HG03280 (cell line): ENCODE data around the gene SLX4.

Experiments used
- ATAC-seq: cut with Tn5 transposase; IDR thresholded peaks from one replicate; pipeline ENCODE4 v1.9.1; 2021; ENCODE audit warnings: mild to moderate bottlenecking, moderate library complexity; ENCODE audit not compliant: unreplicated experiment

Gene SLX4

DNA sequence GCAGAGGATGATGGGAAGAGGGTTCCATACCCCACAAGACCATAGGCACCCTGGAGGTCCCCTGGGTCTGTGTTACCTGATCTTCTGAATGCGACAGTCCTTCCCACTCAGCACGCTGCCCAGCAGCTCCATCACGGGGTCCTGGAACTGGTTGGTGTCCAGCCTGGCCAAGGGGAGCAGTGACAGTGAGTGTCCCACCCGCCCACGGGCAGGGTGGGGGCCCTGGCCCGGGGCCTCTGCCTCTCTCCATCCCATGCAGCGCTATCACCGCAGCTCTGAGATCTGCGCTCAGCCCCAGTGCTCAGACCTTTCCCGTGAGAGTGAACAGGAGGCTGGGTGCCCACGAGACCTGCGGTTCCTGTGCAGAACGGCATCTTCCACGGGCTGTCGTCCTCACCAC is 49.8 kb downstream of the SLX4 start:
- ATAC-seq, result no peak

DNA sequence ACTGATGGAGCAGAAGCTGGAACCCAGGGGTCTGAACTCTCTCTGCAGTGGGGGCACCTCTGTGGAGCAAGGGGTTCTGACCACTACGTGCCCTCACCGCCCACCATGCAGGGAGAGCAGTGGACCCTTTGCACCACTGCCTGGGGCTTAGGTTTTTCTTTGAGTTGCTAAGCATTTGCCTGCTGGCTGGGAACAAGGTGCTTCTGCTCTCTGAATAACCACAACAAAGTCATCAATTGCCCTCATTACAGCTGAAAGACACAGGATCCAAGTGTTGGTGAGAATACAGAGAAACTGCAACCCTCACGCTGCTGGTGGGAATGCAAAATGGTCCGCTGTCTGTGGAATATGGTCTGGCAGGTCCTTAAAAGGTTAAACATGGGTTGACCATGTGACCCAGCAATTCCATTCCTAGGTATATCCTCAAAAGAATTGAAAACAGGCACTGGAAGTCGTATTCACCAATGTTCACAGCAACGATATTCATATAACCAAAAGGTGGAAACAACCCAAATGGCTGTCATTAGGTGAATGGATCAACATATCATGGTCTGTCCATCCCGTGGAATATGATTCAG is 57.0 kb downstream of the SLX4 start:
- ATAC-seq, result no peak

DNA sequence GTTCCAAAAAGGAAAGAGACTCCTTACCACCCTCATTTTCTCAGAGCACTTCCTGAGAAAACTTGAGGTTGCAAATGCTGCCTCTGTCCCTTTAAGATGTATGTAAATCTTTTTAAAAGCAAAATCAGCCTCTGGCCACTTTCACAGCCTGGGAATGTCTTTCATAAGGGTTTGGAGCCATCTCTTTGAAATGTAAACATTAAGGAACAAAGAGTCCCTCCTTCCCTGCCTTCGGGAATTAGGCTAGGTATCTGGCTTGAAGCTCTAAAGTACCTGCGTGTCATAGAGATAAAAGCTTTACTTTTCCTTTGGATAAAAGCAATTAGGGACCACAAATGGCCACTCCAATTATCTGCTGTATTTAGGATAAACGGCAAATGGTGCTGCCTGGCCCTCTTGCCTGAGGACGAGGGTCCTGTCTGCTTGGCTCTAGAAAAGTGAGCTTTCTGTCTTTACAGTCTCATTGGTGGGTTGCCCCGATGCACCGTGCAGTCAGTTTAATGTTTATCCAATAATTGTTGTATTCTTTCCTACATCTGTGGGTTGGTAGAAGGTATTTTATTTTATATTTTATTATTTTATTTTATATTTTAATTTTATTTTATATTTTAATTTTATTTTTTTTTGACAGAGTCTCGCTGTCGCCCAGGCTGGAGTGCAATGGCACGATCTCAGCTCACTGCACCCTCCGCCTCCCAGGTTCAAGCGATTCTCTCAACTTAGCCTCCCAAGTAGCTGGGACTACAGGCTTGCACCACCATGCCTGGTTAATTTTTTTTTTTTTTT is 58.1 kb downstream of the SLX4 start:
- no peak for ATAC-seq

DNA sequence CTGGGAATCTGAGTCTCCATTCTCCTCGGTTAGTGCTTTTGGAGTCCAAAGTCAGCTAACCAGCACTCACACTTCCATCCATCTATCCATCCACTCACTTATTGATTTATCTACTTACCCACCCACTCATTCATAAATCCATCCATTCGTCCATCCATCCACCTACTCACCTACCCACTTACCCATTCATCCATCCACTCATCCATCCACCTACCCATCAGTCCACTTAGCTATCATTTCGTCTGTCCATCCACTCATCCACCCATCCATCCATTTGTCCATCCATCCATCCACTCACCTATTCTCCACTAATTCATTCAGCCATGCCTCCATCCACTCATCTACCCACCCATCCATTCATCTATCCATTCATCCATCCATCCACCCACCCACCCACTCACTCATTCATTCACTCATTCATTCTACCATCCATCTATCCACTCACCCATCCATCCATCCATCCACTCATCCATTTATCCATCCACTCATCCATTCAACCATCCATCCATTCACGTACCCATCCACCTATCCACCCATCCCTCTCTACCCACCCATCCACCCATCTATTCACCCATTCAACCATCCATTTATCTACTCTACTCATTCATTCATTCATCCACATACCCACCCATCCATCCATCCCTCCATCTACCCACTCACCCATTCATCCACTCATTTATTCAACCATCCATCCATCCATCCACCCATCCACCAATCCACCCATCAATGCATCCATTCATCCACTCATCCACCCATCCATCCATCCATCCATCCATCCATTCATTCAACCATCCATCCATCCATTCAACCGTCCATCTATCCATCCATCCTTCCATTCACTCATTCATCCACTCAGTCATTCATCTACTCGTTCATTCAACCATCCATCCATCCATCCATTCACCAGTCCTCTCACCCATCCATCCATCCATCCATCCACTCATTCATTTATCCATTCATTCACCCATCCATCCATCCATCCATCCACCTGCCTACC is 60.3 kb downstream of the SLX4 start:
- ATAC-seq, result no peak

DNA sequence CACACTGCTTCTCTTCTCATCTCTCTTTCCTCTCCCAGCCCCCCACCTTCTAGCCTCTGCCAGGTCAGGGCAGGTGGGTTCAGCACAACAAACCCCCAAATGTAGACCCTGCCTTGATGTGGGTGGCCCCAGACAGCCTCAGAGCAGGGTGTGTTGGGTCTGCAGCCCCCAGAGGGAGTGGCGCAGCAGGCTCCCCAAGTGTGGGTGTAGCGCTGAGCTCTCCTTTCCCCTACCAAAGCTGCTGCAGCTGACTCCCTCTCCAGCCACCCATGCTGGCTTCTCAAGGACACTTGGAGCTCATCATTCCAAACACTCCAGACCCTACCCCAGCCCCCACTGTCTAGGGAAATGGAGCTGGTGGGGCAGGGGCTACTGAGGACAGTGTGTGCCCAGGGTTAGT is 61.5 kb downstream of the SLX4 start:
- ATAC-seq, result no peak

DNA sequence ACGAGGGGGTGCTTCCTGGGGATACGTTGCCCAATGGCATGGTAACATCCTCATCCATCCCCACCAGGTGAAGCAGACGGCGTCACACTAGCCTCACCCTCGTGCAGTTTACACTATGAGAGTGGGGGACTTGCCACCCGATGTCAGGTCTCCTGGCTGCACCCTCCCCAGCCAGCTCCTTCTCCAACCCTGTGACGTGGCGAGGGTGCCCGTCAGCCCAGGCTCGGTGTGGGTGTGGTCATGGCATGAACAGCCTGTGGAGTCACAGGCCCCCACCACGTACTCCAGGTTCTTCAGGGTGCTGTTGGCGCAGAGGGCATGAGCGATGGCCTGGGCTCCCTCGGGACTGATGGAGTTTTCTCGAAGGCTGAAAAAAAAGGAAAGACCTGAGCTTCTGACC is 62.5 kb downstream of the SLX4 start:
- ATAC-seq, result no peak

DNA sequence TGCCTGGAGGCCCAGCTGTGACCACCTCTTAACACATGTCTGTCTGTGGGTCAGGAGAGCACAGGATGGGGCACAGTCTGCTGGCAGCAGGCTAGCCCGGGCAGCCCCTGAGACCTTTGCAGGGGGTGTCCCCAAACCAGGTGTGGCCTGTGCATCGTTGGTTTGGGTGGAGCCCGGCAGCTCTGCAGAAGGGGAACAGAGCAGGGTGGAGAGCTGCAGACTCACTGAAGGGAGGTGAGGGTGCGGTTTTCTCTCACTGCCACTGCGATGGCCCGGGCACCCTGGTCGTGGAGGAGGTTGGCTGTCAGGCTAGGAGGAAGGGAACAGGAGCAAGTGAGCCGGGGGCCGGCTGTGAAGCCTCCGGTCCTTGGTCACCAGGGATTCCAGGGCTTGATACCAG is 63.0 kb downstream of the SLX4 start:
- ATAC-seq, result no peak

DNA sequence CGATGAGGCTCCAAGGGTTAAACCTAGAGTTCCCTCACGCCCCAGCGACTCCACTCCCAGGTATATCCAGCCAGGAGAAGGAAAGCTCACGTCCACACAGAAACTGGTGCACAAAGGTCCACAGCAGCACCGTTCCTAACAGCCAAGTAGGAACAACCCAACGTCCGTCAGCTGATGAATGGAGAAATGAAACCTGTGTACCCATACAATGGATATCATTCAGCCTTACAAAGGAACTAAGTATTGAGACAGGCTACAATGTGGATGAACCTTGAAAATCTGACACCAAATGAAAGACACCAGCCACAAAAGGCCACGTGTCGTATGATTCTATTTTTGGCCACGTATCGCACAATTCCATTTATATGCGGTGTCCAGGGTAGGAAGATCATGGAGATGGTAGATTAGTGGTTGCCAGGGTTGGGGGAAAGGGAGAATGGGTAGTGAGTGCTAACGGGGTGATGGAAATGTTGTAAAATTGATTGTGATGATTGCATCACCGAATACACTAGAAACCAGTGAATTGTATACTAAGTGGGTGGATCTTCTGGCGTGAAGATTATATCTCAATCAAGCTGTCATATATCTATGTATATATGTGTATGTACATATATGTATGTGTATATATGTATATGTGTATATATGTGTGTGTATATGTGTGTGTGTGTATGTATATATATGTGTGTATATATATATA is 64.3 kb downstream of the SLX4 start:
- no peak for ATAC-seq

DNA sequence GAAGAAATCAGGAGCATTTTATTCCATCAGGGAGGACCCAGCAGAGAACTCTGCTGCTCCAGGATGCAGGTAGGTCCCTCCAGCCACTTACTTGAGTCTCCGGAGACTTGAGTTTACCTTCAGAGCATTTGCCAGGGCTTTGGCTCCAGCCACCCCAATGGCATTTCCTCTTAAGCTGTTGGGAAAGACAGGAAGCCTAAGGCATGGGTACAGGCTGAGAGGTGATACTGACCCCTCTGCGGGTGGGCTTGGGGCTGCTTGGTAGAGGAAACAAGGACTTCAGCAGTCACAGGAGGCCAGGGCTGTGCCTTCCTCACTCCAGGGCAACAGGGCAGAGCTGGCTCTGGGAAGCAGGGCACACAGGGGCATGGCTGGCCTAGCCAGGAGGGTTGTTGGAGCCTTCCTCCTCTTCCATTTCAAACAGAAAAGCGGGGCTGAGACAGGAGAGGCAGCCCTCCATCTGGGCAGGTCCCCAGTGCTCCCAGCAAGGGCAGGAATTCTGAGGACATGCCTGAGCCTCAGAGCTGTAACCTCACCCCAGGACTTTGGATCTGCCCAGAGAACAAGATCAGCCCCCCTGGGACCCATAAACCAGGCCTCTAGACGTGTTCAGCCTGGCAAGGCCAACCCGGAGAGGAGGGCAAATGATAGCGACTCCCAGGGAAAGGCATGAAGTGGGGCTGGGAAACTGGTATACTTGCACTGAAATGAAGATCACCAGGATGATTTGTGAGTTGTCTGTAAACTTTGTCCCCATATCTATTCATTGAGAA is 68.6 kb downstream of the SLX4 start:
- ATAC-seq, result no peak

DNA sequence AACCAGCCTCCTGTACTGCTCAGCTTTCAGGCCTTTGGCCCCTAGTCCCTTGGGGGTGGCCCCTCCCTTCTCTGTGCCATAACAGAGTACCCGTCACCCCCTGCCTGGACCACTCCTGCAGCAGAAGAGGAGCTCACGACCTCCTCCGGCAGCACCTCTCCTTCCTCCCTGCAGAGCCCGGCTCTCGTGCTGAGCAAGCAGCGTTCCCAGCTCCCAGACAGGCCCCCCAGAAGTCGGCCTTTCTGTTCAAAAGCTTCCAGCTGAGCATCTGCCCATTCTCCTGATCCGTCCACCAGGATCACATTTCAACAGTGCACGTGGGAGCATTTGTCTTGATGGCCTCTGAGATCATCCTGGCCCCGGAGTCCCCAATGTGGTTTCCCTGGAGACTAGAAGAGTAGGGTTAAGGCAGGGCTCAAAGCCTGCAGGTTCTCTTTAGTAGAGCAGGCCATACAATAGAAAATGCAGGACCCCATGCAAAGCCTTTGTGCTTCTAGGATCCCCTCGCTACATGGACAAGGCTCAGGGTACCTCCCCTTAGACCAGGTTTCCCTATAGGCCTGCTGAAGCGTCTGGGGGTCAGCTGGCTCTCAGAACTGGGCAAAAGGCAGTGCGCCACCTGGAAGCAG is 69.8 kb downstream of the SLX4 start:
- ATAC-seq, result no peak

DNA sequence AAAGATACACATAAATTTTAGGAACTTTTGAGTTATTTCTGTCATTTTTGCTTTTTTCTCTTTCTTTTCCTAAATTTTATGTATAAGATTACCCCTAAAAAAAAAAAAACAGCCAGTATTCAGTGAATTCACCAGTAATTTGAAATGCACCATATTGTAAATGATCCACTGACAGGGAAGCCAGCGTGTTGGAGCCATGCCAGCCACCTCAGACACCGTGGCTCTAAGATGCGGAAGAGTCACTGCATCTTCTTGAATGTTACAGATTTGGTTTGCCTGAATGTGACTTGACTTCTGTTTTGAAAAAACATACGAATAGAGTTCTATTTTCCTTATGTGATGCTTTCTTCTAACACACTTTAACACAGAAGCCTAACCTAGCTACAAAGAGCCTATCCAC is 73.2 kb downstream of the SLX4 start:
- ATAC-seq, result no peak

DNA sequence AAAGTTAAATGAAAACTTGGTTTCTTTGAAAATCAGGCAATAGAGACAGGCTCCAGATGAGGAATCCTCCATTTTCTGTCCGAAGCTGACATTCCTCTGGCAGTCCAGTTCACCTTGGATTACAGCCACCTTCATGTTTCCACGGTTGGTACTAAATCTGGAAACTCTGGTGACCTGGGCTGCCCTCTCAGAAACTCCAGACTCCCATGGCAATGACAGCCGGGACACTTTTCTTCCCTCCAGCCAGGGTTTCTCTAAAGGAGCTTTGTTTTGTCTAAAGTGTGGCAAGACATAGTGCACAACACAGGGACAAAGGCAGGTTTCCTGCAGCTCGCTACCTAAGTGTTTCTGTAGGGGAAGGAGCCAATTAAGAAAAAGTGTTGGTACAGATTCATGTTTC is 74.6 kb downstream of the SLX4 start:
- no peak for ATAC-seq

DNA sequence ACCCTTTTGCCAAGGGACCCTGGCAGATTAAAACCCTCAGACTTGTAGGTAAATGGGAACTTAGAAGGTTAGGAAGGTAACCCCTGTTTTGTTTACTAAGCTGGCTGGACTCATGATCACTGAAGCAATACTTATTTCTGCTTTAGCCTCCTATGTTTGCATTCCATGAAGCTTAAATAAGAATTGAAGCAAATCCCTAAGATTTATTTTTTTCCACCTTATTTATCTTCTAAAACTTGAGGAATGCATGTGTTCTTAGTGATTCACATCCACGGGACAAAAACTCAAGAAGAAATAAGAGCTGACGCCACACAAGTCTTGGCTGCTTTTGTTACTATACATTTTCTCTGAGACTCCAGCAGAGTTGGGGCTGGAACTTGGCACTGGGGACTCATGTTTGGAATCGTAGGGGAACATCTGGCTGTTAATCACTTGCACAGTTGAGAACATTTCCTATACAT is 75.1 kb downstream of the SLX4 start:
- ATAC-seq, result no peak

DNA sequence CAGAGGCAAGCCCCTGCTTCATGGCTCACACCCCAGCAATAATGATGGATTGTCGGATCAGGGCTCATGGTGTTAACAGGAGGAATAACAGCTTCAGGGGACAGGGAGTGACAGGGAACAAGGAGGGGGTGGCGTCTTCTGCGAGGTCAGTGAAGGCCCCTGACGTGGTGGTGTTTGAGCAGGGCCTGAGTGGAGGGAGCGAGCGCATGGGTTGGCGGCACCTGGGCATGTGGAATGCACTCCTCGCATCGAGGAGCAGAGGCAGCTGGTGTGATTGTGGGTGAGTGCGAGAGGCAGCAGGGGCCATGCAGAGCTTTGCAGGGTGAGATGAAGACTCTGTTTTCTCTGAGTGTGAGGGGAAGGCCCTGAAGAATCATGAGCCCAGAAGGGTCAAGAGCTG is 77.3 kb downstream of the SLX4 start:
- no peak for ATAC-seq

DNA sequence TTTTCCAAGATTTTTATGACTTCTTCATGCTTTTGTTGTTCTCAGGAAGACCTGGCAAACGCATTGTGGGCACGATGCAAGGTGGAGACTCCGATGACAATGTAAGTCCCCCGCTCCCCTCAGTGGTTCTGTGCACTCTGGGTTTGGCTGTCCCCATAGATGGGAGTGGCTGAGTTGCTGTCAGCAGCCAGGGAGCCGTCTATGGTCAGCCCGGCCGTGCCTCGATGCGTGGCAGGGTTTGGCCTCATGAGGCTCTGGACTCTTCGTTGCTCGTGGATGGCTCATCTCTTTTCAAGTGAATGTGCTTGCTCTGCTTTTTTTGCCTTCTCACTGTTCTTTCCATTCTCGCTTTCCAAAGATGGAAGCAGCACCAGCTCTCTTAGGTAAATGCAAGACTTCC is 78.7 kb downstream of the SLX4 start:
- ATAC-seq, result no peak
